ENCODE data around the gene RAPGEF4.
A peak's percentile ranks its signal among the peaks of the same experiment; 100 is the strongest.

RAPGEF4 gene

DNA sequence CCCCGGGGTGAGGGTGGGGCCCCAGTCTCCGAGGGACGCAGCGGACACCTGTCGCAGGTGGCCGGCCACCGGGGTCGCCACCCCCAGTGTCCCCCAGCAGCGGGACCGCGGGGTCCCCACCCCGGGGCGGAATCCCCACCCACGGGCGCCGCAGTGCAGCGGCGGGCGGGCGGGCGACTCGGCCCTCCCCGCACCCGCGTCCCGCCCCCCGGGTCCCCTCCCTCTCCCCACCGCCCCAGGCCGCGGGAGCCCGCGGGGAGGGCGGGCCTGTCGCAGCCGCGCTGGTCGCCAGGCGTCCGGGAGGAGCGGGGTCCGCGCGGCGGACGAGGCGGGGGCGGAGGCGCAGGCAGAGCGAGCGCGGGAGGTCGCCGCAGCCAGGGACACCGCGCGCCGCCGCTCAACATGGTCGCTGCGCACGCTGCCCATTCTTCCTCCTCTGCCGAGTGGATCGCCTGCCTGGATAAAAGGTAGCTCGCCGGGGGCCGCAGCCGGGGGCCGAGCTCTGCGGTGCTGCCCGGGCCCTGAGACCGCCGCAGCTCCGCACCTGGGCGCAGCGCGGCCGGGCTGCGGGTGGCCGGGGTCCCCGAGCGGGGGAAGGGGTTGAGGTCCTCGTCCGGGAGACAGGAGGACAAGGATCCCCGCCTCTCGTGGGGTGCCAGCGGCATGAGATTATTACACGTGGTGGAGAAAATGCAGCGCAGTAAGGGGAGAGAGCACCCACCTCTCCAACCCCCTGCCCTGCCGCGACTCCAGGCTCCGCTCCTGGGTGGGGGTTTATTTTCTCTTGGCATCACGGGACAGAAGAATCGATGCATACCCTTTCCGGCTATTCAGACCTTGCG is at the start of gene RAPGEF4:
RAPGEF4 (plus strand) TSS at position 264 of the 842 bp plus-strand sequence; CDS start at position 403, 139 bp downstream.
- peak; percentile 36 for DNase-seq

DNA sequence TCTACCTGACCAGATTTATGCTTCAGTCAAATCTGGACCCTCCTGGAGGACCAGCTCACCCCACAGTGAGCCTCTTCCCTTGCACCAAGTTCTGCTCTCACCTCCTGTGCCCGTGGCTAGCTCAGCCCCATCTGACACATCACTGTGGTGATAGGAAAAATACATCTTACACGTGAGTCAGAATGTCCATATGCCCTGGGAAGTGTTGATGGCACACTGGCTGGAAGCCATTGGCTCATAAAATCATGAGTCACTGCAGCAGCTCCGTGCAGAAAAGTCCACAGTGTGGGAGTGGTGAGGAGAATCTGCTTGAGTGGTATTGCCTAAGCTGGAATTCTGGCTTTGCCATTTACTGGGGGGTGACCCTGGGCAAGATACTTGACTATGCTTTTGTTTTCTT is 42.6 kb upstream of the RAPGEF4 start:
- peak; percentile 24 for DNase-seq

DNA sequence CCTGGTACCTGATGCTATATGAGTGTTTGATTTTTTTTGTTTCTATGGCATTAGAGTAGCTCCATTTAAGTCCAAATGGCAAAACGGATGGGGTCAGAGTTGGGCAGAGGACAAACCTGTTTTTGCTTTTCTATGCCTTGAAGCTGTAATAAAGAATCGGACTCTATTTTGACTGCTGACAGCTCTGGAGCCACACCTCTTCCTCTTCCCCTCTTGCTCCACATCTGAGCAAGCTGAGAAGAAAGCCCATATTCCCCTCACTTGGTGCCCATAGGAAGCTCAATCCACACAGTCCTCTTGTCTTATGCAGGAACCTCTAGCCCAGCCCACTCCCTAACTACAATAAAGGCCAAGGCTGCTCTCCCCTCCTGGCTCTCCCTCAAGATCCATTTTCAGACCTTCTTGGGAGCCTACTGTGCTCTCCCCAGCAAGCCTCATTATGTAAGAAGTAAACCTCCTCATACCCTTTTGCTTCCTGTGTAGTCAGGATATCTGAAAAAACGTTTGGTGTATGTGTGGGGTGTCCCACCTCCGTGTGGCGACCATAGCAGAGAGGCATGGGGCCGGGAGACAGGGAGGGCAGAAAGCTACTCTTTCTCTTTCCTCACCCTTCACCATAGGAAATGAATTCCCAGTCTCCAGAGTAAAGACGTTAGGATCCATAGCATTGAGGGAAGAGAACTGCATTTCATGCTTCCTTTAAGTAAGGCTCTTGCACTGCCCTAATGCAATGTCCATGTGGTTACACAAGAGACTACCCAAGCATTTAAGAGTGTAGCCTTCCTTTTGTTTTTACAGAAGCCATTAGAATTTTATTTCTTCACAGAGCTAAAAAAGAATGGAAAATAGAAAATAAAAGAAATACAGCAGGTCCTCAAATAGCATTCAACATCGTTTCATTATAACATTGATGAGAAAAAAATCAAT is 41.9 kb upstream of the RAPGEF4 start:
- no peak for DNase-seq

DNA sequence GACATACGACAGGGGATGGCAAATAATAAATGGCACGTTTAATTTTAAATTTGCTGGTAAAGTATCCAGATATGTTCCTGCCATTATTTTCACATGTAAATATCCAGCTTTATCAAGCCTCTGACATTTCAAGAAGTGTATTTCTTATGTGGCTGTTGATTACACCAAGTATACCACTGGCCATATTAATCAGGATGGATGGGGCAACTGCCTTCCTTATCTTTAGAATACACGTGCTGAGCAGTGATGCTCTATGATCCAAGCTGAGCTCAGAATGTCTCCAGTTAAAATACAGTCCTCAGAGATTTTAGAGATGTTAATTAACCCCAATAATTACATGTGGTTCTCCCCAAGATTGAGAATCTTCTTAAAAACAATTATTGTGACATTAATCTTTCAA is 38.3 kb upstream of the RAPGEF4 start:
- no peak for DNase-seq

DNA sequence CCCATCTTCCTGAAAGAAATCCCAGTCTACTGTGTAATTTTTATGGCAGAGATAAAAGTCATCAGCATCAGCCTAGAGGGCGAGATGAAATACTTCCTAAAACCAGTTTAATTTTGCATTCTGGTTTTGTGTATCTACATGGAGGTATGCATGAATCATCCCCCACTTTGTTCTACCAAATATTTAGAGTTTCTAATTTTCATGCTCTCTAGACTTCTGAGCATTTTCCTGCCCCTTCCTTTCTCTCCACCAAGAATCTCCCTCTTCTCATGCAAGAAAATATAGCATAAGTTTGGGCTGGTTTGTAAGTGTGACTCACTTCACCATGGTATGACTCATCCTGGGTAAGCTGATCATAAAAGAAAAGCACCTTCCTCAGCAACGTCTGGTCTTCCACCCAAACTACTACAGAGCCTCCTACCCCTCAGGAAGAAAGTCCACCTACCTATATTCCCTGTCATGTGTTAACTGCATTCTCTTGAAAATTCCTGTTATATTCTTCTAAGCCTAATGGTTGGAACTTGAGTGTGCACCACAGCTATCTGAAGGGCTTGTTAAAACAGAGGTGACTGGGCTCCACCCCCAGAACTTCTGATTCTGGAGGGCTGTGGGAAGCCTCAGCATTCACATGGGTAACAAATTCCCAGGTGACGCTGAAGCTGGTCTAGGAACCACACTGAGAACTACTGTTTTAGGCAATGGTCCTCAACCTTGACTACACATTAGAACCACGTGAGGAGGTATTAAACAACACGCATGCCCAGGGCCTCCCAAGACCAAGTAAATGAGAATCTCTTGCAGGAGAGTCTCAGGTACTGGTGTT is 37.4 kb upstream of the RAPGEF4 start:
- peak; percentile 41 for DNase-seq

DNA sequence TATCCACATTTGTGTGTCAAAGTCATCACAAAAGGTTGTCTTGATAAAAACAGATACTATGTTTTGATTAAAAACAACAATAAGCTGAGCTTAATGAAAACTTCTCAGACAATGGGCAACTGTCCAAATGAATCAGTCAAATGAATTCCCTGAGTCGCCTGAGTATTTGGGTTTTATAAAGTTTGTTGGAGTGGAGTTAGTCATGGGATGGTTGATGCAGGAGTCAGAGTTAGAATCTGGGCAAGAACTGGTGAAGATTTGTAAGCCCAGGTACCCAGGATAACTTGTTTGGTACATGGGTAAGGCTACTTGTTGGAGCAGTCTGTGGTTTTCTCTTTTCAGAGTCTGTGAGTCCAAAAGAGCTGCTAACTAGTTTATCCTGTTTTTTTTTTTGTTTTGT is 34.4 kb upstream of the RAPGEF4 start:
- no peak for DNase-seq

DNA sequence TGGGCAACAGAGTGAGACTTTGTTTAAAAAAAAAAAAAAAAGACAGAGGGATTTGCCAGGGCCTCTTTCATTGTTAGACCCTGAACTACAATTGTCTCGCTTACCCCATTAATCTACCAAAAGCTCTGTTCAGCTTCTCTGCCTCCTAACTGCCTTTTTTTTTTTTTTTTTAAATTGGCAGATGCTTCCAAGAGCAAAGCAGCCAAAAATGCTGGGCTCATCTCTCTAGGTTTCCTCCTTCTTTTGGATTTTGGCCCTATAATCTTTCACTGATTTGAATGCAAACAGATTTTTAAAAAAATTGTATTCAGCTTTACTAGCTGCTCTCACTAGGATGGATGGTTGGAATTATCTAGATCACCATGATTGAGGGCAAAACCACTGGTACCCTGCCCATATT is 33.2 kb upstream of the RAPGEF4 start:
- DNase-seq = no peak

DNA sequence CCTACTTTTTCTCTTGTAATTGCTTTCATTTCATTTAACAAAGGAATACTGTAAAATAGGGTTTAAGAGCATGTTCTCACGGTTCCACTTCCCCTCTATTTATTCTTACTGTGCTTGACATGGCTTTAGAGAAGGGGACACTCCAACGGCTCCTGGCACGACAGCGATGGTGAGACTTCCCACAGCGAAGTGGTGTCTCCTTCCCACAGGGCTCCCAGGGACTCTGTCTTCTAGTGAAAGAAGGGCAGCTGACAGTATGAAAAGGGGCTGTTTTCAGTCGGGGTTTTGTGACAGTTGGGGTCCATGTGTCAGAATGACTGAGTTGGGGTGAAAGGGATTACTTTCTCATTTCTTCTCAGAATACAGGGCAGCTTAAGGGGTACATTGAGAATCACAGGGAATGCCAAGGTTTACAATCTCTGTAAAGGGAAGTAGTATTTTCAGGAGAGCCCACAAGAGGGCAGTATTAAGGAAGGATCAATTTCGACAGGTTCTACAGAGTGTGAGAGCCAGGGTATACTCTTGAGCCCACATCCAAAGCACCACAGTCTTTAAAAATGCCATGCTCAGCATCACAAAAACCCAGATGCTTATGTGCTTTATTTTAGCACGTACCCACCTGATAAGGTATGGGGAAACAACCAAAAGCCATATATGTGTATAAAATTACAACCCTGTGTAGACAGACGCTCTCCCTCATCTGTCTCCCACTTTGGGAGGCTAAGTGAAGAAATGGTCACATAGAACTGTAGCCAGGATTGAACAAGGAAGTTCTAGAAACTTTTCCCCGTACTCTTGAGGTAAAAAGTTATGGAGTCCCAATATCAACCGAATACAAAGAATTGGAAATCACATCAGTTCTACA is 31.3 kb upstream of the RAPGEF4 start:
- DNase-seq = peak; percentile 41

DNA sequence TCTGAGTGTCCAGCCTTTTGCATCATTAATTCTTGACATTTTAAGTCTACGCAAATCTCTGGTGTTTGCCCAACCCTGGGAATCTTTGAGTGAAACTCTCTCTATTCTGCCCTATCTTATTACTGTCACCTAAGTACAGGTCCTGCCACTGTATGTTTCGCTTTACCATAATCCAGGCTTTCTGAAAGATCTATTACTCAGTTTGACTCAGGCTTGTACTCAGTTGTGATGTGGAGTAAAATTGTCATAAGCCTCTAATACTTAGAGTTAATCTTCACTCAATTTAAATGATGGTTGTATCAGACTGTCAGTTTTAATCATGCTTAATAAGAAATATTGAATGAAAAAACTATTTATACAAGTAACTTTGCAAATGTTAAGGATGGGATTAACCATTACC is 30.3 kb upstream of the RAPGEF4 start:
- DNase-seq = no peak

DNA sequence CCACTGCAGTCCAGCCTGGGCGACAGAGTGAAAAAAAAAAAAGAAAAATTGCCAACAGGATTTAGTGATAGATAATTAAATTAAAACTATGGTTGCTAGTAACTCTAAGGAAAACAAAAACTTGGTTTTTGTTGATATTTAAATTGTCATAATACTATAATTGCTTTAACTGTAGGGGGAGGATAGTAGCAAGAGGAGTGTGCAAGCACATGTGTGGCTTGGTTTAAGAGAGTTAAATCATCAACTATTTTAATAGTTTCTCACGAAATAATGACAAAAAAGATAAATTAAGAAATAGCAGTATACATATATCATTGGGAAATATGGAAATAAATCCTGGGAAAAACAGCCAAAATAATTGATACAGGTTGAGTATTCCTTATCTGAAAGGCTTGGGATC is 27.4 kb upstream of the RAPGEF4 start:
- DNase-seq = no peak

DNA sequence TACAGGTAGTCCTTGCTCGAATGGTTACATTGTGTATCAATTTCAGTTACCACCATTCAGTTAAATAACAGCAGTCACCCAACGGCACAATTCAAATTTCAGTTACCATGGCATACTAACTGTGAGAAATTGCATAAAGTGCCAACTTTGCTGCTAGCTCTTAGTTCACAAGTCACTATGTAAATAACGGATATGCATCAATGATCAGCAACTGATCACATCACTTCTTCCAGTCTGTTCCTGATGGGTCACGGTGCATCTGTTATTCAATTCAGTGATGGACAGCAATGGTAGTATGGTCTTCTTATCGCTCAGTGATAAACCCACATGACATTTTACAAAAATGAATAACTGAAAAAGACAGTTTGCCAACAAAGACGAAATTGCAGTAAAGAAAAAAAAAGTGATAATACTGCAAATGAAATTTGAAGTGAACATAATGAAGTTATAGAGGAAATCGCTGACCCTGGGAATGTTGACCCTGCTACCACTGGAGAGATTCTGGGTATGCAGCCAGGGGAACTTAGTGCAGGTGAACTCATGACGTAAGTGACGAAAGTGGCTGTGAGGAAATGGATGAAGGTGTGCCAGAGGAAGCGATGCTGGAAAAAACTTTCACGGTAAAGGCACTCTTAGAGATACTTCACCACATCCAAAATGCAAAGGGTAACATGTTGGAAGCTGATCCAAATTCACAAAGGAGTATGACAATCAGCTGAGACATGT is 25.9 kb upstream of the RAPGEF4 start:
- DNase-seq = no peak

DNA sequence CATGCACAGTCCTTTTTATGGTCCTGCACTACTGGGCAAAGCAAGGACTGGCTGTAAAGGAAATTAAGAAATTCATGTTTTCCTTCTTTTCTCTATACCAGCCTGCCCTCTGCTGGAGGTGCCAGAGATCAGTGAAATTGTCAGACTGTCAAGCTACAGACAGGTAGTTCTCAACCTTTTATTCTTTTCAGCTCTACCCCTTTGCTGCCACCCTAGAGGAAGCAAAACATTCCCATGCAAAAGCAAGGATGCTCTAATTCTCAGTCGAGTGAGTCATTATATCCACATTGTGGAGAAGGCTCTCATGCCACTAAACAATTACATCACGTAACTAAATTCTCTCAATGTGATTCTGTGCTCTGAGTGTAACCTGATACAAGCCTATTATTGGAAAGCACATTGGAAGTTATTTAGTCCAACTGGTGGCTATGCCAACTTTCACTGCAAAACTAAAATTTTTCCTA is 25.0 kb upstream of the RAPGEF4 start:
- DNase-seq = peak; percentile 17

DNA sequence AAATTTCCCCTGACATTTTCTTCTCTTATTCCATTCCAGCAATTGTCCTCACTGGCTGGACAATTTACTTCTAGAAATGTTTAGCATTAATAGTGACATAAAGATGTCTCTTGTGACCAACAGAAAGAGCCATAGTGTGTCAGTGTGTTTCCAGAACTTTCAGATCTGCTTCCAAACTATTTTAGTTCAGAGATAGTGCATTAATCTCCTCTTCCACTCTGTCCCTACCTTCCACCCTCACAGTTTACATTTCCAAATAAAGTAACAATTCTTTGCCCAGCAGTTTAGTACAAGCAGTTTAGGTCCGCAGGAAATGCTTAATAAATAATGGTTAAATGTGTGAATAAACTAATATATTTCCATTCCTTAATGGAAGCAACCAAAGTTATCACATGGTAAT is 24.5 kb upstream of the RAPGEF4 start:
- no peak for DNase-seq

DNA sequence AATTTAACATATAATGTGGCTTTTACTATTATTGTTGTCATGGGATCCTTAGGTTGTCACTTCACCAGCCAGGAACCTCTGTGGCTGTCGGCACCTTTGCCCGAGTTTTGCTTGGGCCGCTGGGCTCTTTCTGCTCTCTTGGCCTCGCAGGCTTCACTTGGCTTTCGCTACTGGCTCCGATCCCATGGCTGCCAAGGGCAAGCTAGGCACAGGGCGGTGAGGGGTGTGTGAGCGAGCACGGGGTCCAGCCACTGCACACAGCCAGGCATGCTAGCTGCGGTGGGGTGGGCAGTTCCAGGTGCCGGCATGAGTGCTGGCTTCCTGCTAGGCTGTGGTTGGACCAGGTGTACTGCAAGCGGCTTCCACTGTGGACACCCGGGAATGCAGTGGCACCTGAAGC is 23.4 kb upstream of the RAPGEF4 start:
- DNase-seq = no peak

DNA sequence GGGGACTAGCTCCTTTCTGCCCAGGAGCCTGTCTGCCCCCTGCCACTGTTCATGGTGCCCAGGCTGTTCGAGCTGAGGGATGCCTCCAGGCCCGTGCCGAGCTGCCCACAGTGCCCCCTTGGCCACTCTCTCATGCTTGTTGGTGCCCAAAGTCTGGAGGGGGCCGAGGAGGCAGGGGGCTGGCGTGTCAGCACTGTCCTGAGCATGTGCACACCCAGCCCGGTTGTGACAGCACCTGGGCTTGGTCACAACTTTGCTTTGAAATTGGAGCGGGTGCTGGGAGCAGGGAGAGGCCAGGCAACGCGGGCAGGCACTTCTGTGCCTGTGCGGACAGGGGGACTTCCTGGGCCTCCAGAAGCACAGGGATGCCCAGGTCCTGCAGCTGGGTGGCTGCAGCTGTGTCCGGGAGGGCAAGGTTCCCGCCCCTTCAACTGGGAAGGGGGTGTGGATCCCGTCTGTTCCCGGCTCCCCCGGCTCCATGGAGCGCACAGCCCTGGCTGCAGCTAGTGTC is 22.2 kb upstream of the RAPGEF4 start:
- no peak for DNase-seq

DNA sequence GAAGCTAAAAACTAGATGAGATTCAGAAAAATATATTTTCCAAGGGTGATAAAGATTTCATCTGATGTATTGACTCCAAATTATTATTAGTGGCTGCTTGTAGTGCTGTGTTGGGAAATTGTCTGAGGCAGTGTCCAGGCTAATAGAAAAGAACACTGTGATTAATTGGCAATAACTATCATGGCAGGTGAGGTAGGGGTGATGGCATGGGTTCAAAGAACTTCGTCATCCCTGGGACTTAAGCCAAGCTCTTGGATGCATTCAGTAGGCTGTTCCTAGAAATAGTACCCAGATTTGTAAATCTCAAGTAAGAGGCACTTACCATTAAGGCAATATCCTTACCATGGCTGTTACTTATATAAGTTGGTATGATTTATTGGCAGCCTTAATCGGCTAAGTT is 13.2 kb upstream of the RAPGEF4 start:
- no peak for DNase-seq

DNA sequence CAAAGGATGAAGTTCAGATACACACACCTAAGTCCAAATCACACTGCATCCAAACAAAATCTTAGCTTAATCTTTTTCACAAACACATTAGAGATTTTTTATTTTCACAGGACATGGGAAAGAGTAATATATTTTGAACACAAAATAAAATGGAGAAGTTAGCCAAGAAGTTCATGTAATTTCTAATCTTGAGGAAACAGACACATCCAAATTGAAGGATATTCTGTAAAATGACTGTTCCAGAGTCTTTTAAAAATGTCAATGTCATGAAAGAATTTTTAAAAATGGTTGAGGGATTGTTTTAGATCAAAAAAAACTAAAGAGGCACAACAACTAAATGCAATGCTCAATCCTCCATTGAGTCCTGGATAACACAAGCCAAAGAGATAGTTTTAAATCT is 12.4 kb upstream of the RAPGEF4 start:
- no peak for DNase-seq

DNA sequence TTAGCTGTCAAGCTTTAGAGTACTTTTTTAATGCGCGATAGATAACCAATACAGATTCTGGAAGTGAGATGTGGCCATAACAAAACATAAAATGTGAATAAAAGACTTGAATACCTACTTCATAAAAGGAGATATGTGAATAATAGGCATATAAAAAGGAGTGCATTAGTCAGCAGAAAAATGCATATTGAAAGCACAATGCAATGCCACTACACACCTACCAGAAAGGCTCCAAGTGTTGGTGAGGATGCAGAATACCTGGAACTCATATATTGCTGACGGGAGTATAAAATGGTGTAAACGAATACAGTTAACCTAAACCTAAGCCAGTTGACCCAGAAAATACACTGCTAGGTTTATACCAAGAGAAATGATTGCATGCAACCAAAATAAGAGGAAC is 10.9 kb upstream of the RAPGEF4 start:
- DNase-seq = no peak

DNA sequence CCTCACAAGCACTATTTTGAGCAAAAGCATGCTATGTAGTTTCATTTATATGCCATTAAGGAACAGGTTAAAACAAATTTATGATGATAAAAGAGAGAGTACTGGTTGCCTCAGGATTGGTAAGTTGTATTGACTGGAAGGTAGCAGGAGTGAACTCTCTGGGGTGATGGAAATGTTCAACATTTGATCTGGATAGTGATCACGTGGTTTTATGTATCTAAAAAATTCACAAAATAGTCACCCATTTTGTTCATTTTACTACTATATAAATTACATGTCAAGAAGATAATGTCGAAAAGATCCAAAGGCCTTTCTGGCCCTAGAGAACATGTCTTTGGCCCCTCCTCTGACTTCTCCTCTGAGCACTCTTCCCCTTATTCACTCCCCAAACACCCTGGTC is 10.4 kb upstream of the RAPGEF4 start:
- DNase-seq = no peak

DNA sequence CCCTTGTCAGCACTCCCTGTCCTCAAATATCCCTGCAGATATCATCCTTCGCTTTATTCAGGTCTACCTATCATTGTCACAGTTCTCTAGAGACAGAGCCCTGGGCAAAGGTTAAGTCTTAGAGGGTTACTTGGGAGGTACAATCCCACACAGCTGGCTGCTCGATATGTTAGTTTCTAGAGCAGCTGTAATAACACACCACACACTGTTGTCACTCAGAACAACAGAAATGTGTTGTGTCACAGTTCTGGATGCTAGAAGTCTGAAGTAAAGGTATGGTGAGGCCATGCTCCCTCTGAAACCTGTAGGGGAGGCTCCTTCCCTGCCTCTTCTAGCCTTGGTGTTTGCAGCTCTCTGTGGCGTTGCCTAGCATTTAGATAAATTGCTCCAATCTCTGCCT is 9.9 kb upstream of the RAPGEF4 start:
- DNase-seq = no peak

DNA sequence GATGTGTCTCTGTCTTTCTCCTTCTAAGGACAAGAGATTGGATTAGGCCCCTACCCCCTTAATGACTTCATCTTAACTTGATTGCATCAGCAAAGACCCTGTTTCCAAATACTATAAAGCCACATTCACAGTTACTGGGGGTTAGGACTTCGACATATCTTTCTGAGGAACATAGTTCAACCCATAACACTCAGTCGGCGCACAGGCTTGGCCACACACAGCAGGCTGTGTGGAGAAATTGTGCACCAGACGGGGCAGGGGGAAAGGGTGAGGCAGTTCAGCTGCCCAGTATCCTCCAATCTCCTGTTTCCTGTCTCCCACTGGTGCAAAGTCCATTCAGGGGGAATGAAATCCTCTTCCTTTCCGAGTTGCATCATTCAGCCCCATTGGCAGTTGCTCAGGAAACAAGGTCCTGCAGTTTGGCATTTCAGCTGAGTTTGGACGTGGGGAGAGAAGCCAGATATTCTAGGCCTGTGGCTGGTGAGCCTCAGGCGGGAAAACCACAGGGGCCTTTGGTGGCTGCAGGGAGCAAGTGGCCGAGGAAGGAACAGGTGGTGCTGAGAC is 9.4 kb upstream of the RAPGEF4 start:
- no peak for DNase-seq
